ENCODE data around the gene CLPTM1.
"Not testable (repeated sequence)": the region's sequence is repeated elsewhere in the genome, so short reads cannot be mapped to it uniquely, and the experiment has no call there.

The CLPTM1 gene

GRCh38 chr19:44993526-44993925, 38.3 kb downstream of the CLPTM1 start:
- DNase-seq (no peak), ATAC-seq (replicated peaks) (no peak)
- H3K4me1 Mint-ChIP-seq (ENCODE audit: low read depth in 2 of 2) = peaks cover 0 to 5% of the 10 kb centered on the region in 2 donors
- no peak overlapping the region for H3K4me3 Mint-ChIP-seq
- H3K36me3 Mint-ChIP-seq (ENCODE audit: insufficient read depth) = peaks cover 16% of the 10 kb centered on the region
- no peaks in the 10 kb centered on the region for H3K27me3 Mint-ChIP-seq
- H3K27ac Mint-ChIP-seq = no peak overlapping the region
- H3K9me3 Mint-ChIP-seq = no peaks in the 10 kb centered on the region

GRCh38 chr19:44993926-44994537, 38.9 kb downstream of the CLPTM1 start:
- Mint-ChIP-seq H3K4me1 (ENCODE audit: low read depth in 2 of 2) (peaks cover 0 to 2% of the 10 kb centered on the region in 2 donors), H3K4me3 (no peak overlapping the region), H3K27me3 (no peaks in the 10 kb centered on the region), H3K36me3 (ENCODE audit: insufficient read depth) (peaks cover 13% of the 10 kb centered on the region), H3K27ac (peak overlapping the region; percentile 16 to 59), H3K9me3 (no peaks in the 10 kb centered on the region)
- no peak for ATAC-seq (replicated peaks)
- DNase-seq = no peak

GRCh38 chr19:44998025-44998424, 42.8 kb downstream of the CLPTM1 start:
- no peak for ATAC-seq (replicated peaks)
- Mint-ChIP-seq H3K4me3 (no peak overlapping the region), H3K27ac (no peak overlapping the region), H3K36me3 (ENCODE audit: insufficient read depth) (peaks cover 24% of the 10 kb centered on the region), H3K9me3 (no peaks in the 10 kb centered on the region), H3K4me1 (ENCODE audit: low read depth in 2 of 2) (peaks cover 6 to 13% of the 10 kb centered on the region in 2 donors), H3K27me3 (no peaks in the 10 kb centered on the region)
- no peak for DNase-seq

DNA sequence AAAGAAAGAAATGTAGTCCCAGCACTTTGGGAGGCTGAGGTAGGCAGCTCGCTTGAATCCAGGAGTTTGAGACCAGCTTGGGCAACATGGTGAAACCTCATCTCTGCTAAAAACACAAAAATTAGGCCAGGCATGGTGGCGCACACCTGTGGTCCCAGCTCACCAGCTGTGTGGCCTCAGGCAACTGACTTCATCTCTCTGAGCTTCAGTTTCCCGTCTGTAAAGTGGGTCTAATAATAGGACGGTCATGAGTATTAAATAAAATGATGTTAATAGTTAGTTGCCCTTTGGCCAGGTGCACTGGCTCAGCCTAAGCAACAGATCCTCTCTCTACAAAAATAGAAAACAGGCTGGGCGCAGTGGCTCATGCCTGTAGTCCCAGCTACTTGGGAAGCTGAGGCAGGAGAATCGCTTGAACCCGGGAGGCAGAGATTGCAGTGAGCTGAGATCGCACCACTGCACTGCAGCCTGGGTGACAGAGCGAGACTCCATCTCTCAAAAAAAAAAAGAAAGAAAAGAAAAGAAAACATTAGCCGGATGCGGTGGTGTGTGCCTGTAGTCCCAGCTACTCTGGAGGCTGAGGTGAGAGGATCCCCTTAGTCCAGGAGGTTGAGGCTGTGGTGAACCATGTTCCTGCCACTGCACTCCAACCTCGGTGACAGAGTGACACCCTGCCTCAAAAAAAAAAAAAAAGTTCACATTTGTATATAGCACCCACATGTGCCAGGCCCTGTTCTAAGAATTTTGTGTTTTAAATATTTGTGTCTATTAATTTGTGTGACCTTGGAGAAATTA, 44.1 kb downstream of the CLPTM1 start:
- Mint-ChIP-seq H3K27ac (peak overlapping the region; percentile 99), H3K36me3 (ENCODE audit: insufficient read depth) (peaks cover 37% of the 10 kb centered on the region), H3K4me1 (ENCODE audit: low read depth in 2 of 2) (peaks cover 6 to 13% of the 10 kb centered on the region in 2 donors)
- not testable (repeated sequence) for H3K27me3 Mint-ChIP-seq; ATAC-seq (replicated peaks); H3K9me3 Mint-ChIP-seq; DNase-seq; H3K4me3 Mint-ChIP-seq

DNA sequence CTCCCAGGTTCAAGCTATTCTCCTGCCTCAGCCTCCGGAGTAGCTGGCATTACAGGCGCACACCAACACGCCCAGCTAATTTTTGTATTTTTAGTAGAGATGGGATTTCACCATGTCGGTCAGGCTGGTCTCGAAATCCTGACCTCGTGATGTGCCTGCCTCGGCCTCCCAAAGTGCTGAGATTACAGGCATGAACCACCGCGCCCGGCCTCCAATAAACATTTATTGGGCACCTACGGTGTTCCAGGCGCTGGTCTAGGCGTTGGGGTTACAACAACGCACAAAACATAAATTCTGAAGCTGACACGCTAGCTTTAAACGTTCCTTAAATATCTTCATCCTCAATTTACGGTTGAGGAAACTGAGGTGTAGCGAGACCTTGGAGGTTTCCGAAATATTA, 45.5 kb downstream of the CLPTM1 start:
- not testable (repeated sequence) for H3K27me3 Mint-ChIP-seq; H3K9me3 Mint-ChIP-seq; DNase-seq; ATAC-seq (replicated peaks)
- peak overlapping the region; percentile 87 to 89 for H3K4me3 Mint-ChIP-seq
- H3K36me3 Mint-ChIP-seq (ENCODE audit: insufficient read depth) = peaks cover 44% of the 10 kb centered on the region
- H3K27ac Mint-ChIP-seq = peak overlapping the region; percentile 99
- peaks cover 7 to 13% of the 10 kb centered on the region in 2 donors for H3K4me1 Mint-ChIP-seq (ENCODE audit: low read depth in 2 of 2)

GRCh38 chr19:45001087-45001739, 46.0 kb downstream of the CLPTM1 start, which contains the start of gene RELB:
TSS of gene RELB (plus strand) at chr19:45001464. CDS start at chr19:45001580, 116 bp downstream.
- H3K4me3 Mint-ChIP-seq = peak within 1 kb of the TSS; percentile 87 to 89
- H3K27ac Mint-ChIP-seq = peak within 1 kb of the TSS; percentile 99
- ATAC-seq (replicated peaks) (peak; percentile 71), DNase-seq (peak; percentile 98)
- peaks cover 49% of the 10 kb centered on the region for H3K36me3 Mint-ChIP-seq (ENCODE audit: insufficient read depth)
- no peaks in the 10 kb centered on the region for H3K27me3 Mint-ChIP-seq
- peaks cover 11 to 13% of the 10 kb centered on the region in 2 donors for H3K4me1 Mint-ChIP-seq (ENCODE audit: low read depth in 2 of 2)
- H3K9me3 Mint-ChIP-seq = no peaks in the 10 kb centered on the region

DNA sequence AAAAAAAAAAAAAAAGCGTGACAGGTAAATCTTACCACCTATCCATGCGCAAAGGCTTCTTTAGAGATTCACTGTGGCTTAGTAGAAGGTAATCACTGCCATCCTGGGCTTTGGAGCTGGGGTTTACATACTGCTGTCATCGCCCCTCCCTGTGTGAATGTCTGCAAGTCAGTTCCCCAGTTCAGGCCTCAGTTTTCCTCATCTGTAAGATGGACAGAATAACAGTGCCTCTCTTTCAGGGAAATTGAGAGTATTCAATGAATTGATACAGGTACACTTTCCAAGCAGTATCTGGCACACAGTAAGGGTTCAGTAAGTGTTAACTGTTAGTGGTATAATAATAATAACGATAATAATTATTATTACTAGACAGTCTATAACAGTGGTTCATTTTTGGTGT, 48.3 kb downstream of the CLPTM1 start:
- peak overlapping the region in 1 of 2 donors; percentile 99 for H3K27ac Mint-ChIP-seq
- DNase-seq (no peak), ATAC-seq (replicated peaks) (no peak)
- H3K27me3 Mint-ChIP-seq = no peaks in the 10 kb centered on the region
- no peak overlapping the region for H3K4me3 Mint-ChIP-seq
- peaks cover 13 to 17% of the 10 kb centered on the region in 2 donors for H3K4me1 Mint-ChIP-seq (ENCODE audit: low read depth in 2 of 2)
- H3K9me3 Mint-ChIP-seq = no peaks in the 10 kb centered on the region
- H3K36me3 Mint-ChIP-seq (ENCODE audit: insufficient read depth) = peaks cover 69% of the 10 kb centered on the region

- Mint-ChIP-seq H3K27me3 (no peaks in the 10 kb centered on the region), H3K36me3 (ENCODE audit: insufficient read depth) (peaks cover 80% of the 10 kb centered on the region), H3K9me3 (no peaks in the 10 kb centered on the region), H3K4me3 (peak overlapping the region in 1 of 2 donors; percentile 11), H3K4me1 (ENCODE audit: low read depth in 2 of 2) (peaks cover 9 to 20% of the 10 kb centered on the region in 2 donors), H3K27ac (peak overlapping the region in 1 of 2 donors; percentile 92)
- ATAC-seq (replicated peaks) (no peak), DNase-seq (no peak)
Measured at GRCh38 chr19:45005787-45006186, 50.6 kb downstream of the CLPTM1 start.

GRCh38 chr19:45008552-45008951, 53.4 kb downstream of the CLPTM1 start:
- no peaks in the 10 kb centered on the region for H3K9me3 Mint-ChIP-seq
- peak overlapping the region in 1 of 2 donors; percentile 1 for H3K4me3 Mint-ChIP-seq
- no peaks in the 10 kb centered on the region for H3K27me3 Mint-ChIP-seq
- H3K36me3 Mint-ChIP-seq (ENCODE audit: insufficient read depth) = peaks cover 81% of the 10 kb centered on the region
- DNase-seq (no peak), ATAC-seq (replicated peaks) (no peak)
- H3K27ac Mint-ChIP-seq = peak overlapping the region; percentile 80 to 82
- H3K4me1 Mint-ChIP-seq (ENCODE audit: low read depth in 2 of 2) = peaks cover 0 to 14% of the 10 kb centered on the region in 2 donors

GRCh38 chr19:45009625-45010255, 54.6 kb downstream of the CLPTM1 start:
- Mint-ChIP-seq H3K27me3 (no peaks in the 10 kb centered on the region), H3K4me3 (peak overlapping the region in 1 of 2 donors; percentile 29), H3K9me3 (no peaks in the 10 kb centered on the region), H3K4me1 (ENCODE audit: low read depth in 2 of 2) (peaks cover 0 to 14% of the 10 kb centered on the region in 2 donors), H3K27ac (peak overlapping the region; percentile 80 to 82), H3K36me3 (ENCODE audit: insufficient read depth) (peaks cover 81% of the 10 kb centered on the region)
- DNase-seq (no peak), ATAC-seq (replicated peaks) (no peak)

- H3K4me1 Mint-ChIP-seq (ENCODE audit: low read depth in 2 of 2) = peaks cover 0 to 14% of the 10 kb centered on the region in 2 donors
- peak overlapping the region; percentile 1 to 6 for H3K27ac Mint-ChIP-seq
- ATAC-seq (replicated peaks) (no peak), DNase-seq (no peak)
- H3K9me3 Mint-ChIP-seq = no peaks in the 10 kb centered on the region
- peaks cover 82% of the 10 kb centered on the region for H3K36me3 Mint-ChIP-seq (ENCODE audit: insufficient read depth)
- H3K4me3 Mint-ChIP-seq = no peak overlapping the region
- no peaks in the 10 kb centered on the region for H3K27me3 Mint-ChIP-seq
Measured at GRCh38 chr19:45010306-45010705, 55.1 kb downstream of the CLPTM1 start.

DNA sequence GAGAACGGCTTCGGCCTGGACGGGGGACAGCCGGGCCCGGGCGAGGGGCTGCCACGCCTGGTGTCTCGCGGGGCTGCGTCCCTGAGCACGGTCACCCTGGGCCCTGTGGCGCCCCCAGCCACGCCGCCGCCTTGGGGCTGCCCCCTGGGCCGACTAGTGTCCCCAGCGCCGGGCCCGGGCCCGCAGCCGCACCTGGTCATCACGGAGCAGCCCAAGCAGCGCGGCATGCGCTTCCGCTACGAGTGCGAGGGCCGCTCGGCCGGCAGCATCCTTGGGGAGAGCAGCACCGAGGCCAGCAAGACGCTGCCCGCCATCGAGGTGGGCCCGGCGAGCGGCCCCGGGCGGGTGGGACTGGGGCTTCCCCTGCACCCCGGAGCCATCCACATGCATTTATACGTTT, 56.8 kb downstream of the CLPTM1 start:
- Mint-ChIP-seq H3K27me3 (no peaks in the 10 kb centered on the region), H3K4me3 (no peak overlapping the region), H3K36me3 (ENCODE audit: insufficient read depth) (peaks cover 79% of the 10 kb centered on the region), H3K4me1 (ENCODE audit: low read depth in 2 of 2) (peaks cover 9 to 17% of the 10 kb centered on the region in 2 donors), H3K27ac (no peak overlapping the region), H3K9me3 (no peaks in the 10 kb centered on the region)
- DNase-seq = no peak
- ATAC-seq (replicated peaks) = no peak
